Measurements from ENCODE around the gene POLR3C. TPM values are rescaled to one million over a fixed set of nuclear protein-coding genes. Genes with fewer than 3 reads are reported as not detected.

The POLR3C gene
- polyA plus RNA-seq, 4 donors, result 34.9 to 37.3 (median 35.2) TPM

Other genes with a start within 250 kb of the POLR3C start
- 10 to 100 TPM; 31.9 to 45.8 (median 43.1) TPM for gene GPR89A, start 216.2 kb upstream of the POLR3C start, polyA plus RNA-seq (ENCODE audit: insufficient read length in 4 of 4)
- gene PDZK1, start 116.8 kb upstream of the POLR3C start, polyA plus RNA-seq (ENCODE audit: insufficient read length in 4 of 4), result 100 to 1,000 TPM; 123 to 219 (median 180) TPM
- 1 to 10 TPM in 2 of 4 donors, under 1 TPM in 2; 0.60 to 2.9 (median 1.5) TPM for gene CD160, start 104.7 kb upstream of the POLR3C start, polyA plus RNA-seq (ENCODE audit: insufficient read length in 4 of 4)
- gene RNF115, start 105 bp upstream of the POLR3C start, polyA plus RNA-seq (ENCODE audit: insufficient read length in 4 of 4), result 10 to 100 TPM; 12.4 to 23.6 (median 17.0) TPM
- 1 to 10 TPM; 6.4 to 9.1 (median 7.3) TPM for gene NUDT17, start 21.4 kb downstream of the POLR3C start, polyA plus RNA-seq (ENCODE audit: insufficient read length in 4 of 4)
- 10 to 100 TPM; 40.2 to 68.7 (median 53.5) TPM for gene PIAS3, start 34.9 kb downstream of the POLR3C start, polyA plus RNA-seq (ENCODE audit: insufficient read length in 4 of 4)
- gene ANKRD35, start 61.7 kb downstream of the POLR3C start, polyA plus RNA-seq (ENCODE audit: insufficient read length in 4 of 4), result 1 to 10 TPM; 2.1 to 3.4 (median 2.4) TPM
- 1 to 10 TPM in 2 of 4 donors, under 1 TPM in 2; 0.51 to 1.9 (median 1.3) TPM for gene ITGA10, start 85.8 kb downstream of the POLR3C start, polyA plus RNA-seq (ENCODE audit: insufficient read length in 4 of 4)
- 10 to 100 TPM; 49.6 to 65.3 (median 57.8) TPM for gene PEX11B, start 94.5 kb downstream of the POLR3C start, polyA plus RNA-seq (ENCODE audit: insufficient read length in 4 of 4)
- gene RBM8A, start 103.3 kb downstream of the POLR3C start, polyA plus RNA-seq (ENCODE audit: insufficient read length in 4 of 4), result 100 to 1,000 TPM; 183 to 214 (median 202) TPM
- 10 to 100 TPM; 23.9 to 28.0 (median 25.3) TPM for gene LIX1L, start 133.8 kb downstream of the POLR3C start, polyA plus RNA-seq (ENCODE audit: insufficient read length in 4 of 4)
- gene ANKRD34A, start 140.4 kb downstream of the POLR3C start, polyA plus RNA-seq (ENCODE audit: insufficient read length in 4 of 4), result under 1 TPM; 0.65 to 0.88 (median 0.72) TPM
- 10 to 100 TPM; 32.0 to 42.2 (median 33.9) TPM for gene POLR3GL, start 140.5 kb downstream of the POLR3C start, polyA plus RNA-seq (ENCODE audit: insufficient read length in 4 of 4)
- 100 to 1,000 TPM; 387 to 577 (median 451) TPM for gene TXNIP, start 172.4 kb downstream of the POLR3C start, polyA plus RNA-seq (ENCODE audit: insufficient read length in 4 of 4)
- gene HJV, start 197.5 kb downstream of the POLR3C start, polyA plus RNA-seq (ENCODE audit: insufficient read length in 4 of 4), result under 1 TPM in 2 of 4 donors, not detected in 2; 0.19 to 0.88 TPM